GM03348 (cell line): ENCODE data around the gene FOXI3.
"Not testable (repeated sequence)": the region's sequence is repeated elsewhere in the genome, so short reads cannot be mapped to it uniquely, and the experiment has no call there.

Experiments
- DNase-seq: peaks from one replicate; pipeline ENCODE4 v3.0.0; 2012; ENCODE audit warnings: low spot score

Gene FOXI3

GRCh38 chr2:88442061-88442460 is 10.4 kb downstream of the FOXI3 start:
- DNase-seq = no peak

GRCh38 chr2:88437010-88437409 is 15.5 kb downstream of the FOXI3 start:
- DNase-seq = no peak

GRCh38 chr2:88429929-88430328 is 22.6 kb downstream of the FOXI3 start:
- DNase-seq = no peak

- DNase-seq = no peak
Observed at GRCh38 chr2:88423733-88424132, 28.8 kb downstream of the FOXI3 start.

- not testable (repeated sequence) for DNase-seq
Observed at GRCh38 chr2:88419051-88419450, 33.4 kb downstream of the FOXI3 start.

- no peak for DNase-seq
Observed at GRCh38 chr2:88416016-88416663, 36.4 kb downstream of the FOXI3 start.

- not testable (repeated sequence) for DNase-seq
Observed at GRCh38 chr2:88408870-88409269, 43.6 kb downstream of the FOXI3 start.

GRCh38 chr2:88400037-88400767 is 52.3 kb downstream of the FOXI3 start:
- no peak for DNase-seq

GRCh38 chr2:88398180-88398579 is 54.3 kb downstream of the FOXI3 start:
- no peak for DNase-seq
